HG03378 (cell line): ENCODE data around the gene SCPEP1.
"Not testable (repeated sequence)": the region's sequence is repeated elsewhere in the genome, so short reads cannot be mapped to it uniquely, and the experiment has no call there.

Experiments
- ATAC-seq: cut with Tn5 transposase; IDR thresholded peaks from one replicate; pipeline ENCODE4 v1.9.1; 2021; ENCODE audit warnings: mild to moderate bottlenecking, moderate library complexity; ENCODE audit not compliant: unreplicated experiment

Gene SCPEP1

GRCh38 chr17:56965241-56965640 is 12.7 kb upstream of the SCPEP1 start:
- not testable (repeated sequence) for ATAC-seq

- ATAC-seq, result not testable (repeated sequence)
Measured at GRCh38 chr17:56965681-56966080, 12.2 kb upstream of the SCPEP1 start.

GRCh38 chr17:56966338-56966737 is 11.6 kb upstream of the SCPEP1 start:
- ATAC-seq, result no peak

DNA sequence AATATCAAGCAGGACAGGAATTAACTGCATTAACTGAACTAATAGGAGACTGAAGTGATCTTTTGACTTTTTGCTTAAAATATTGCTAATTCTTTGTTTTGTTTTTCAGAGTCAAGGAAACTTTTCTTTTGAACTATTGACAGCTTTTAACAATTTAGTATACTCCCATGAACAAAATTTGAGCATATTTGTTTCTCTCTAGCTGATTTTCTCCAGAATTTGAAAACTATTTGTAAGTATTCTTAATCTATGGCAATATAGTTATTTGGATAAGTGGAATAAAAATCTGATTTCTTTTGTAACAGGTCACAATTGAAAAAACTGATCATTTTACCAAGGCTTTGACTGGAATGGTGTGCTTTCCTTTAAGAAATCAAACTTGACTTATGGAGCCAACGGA is 7.0 kb upstream of the SCPEP1 start:
- no peak for ATAC-seq

DNA sequence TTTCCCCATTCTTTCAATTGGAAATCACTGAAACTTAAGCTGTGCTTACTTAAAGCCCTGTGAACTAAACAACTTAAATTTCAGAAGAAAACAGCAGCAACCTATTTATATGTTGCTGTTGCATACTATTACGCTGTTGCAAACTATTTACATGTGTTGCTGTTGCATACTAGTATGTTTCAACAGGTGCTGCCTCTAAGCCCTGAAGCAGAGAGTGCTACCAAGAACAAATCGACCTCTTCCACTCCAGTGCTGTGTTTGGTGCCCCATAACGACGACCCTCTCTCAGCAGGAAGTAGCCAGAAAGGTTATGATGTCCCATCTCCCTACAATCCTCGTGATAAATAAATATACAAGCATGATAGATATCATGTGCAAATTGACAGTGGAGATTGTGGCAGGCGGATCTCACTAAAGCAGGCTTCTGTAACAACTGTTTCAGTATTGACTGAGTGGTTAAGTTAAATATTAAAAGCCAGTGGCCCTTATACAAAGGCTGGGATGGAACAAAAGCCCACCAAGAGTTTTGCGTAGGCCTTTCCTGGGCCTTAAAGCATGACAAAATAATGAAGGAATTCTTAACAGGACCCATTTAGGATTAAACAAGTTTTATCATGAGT is 5.7 kb upstream of the SCPEP1 start:
- no peak for ATAC-seq

- no peak for ATAC-seq
Measured at GRCh38 chr17:56973520-56973919, 4.4 kb upstream of the SCPEP1 start.

DNA sequence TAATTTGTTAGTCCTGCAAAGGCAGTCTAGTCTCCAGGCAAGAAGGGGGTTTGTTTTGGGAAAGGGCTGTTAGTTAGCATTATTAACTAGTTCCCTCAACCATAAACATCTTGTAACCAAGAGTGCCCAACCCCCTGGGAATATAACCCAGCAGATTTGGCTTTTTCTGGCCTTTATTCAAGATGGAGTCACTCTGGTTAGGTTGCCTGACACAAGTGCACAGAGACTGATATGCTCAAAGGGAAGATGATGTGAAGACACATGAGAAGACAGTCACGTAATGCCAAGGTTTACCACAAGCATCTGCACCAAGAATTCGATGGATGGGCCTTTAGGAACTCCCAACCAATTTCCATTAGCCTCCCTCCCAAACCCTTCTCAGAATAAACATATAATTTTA is 3.9 kb upstream of the SCPEP1 start:
- ATAC-seq, result no peak

- no peak for ATAC-seq
Measured at GRCh38 chr17:56975656-56976055, 2.3 kb upstream of the SCPEP1 start.

DNA sequence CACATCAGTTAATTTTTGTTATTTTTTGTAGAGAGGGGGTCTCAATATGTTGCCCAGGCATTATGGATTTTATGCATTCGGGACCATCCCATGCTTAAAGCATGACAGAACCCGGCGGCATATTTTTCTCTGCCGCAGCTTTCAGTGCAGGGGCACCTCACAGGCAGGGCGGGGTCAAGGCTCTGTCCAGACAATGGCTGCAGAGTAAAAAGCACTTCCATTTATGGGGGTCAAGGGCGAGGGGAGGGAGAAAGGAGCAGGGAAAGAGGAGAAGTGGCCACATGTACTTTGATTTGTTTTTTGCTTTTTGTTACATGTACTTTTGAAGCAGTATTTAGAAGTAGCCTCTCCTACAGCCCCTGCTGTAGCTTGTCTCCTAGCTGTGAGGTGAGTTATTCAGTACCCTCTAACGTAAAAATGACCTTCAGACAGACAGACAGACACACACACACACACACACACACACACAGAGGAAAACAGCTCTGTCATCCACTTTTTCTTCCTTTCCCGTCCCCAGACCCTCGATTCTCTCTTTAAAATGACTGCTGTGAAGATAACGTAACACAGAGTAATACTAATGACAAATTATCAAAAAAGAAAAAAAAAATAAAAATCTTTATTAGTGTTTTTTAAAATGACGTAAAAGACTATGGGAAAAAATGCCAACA is 856 bp upstream of the SCPEP1 start:
- ATAC-seq, result no peak

- no peak for ATAC-seq
Measured at GRCh38 chr17:56978441-56979090, 635 bp downstream of the SCPEP1 start.

DNA sequence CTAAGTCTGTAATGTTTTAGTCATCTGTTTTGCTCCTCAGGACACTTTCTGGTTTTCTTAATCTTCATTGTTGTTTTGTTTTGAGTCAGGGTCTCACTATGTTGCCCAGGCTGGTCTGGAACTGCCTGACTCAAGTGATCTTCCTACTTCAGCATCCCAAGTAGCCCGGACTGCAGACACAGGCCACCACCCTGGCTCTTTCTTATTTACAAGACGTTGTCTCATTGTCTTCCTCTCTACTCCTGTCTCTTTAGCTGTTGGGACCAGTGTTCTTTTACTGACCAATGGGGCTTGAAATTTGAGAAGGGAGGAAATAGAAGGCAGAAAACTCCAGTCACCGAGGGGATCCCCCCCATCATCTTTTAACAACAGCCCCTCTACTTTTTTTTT is 1.2 kb downstream of the SCPEP1 start:
- no peak for ATAC-seq

DNA sequence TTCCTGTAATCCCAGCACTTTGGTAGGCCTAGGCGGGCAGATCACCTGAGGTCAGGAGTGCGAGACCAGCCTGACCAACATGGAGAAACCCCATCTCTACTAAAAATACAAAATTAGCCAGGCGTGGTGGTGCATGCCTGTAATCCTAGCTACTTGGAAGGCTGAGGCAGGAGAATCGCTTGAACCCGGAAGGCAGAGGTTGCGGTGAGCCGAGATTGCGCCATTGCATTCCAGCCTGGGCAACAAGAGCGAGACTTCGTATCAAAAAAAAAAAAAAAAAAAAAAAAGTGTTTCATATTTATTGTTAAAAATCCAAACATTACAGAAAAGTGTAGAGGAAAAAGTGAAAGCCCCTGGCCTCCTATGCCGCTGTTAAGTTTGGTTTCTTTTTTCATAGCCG is 2.6 kb downstream of the SCPEP1 start:
- not testable (repeated sequence) for ATAC-seq

- no peak for ATAC-seq
Measured at GRCh38 chr17:56982312-56982711, 4.4 kb downstream of the SCPEP1 start.

DNA sequence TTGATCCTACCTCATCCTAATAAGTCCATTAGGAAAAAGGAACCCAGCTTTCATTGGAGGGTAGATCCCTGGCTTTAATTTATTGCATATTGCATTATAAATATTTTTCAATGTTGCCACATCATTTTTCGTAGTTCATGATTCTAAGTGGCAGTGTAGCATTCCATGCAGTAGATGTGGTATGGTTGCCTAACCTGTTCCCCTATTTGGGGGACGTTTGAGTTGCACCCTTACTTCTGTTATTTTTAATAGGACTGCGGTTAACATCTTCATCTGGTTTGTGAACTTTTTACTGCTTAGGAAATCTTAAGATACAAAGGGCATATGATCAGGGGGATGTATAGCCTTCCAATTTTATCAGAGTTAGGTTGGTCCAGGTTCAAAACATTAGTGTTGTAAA is 5.4 kb downstream of the SCPEP1 start:
- ATAC-seq, result no peak

DNA sequence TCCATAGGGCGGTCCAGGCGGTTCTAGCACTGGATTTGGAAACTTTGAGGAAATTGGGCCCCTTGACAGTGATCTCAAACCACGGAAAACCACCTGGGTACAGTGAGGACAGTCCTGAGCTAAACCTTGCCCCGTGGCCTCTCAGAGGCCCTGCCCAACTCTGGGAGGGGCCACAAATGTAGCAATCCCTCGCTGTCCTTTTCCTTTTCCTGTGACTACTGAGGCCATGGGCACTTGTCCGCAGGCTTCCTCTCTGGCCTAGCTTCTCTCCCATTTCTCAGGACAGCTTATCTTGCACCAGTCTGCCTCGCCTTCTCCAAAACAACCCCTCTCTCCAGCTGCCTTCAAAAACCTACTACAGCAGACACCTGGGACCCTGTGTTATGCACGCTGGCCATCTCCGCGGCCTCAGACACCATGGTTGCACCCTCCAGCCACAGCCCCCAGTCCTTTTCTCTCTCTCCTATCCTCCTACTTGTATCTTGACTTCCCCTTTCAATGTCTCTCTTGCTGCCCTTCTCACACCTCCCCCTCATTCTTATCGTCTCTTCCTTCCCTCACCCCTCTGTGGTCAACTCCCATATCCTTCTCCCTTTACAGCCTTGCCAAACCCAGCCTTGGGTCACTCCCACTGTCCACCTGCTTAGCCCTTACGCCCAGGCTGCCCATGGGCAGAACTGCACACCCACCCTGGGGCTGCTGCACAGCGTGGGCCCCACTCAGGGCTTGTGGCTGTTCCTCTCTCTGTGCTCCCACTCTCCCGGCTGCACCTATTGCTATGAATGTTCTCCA is 7.6 kb downstream of the SCPEP1 start:
- ATAC-seq, result no peak

- no peak for ATAC-seq
Measured at GRCh38 chr17:56987283-56987834, 9.4 kb downstream of the SCPEP1 start.

DNA sequence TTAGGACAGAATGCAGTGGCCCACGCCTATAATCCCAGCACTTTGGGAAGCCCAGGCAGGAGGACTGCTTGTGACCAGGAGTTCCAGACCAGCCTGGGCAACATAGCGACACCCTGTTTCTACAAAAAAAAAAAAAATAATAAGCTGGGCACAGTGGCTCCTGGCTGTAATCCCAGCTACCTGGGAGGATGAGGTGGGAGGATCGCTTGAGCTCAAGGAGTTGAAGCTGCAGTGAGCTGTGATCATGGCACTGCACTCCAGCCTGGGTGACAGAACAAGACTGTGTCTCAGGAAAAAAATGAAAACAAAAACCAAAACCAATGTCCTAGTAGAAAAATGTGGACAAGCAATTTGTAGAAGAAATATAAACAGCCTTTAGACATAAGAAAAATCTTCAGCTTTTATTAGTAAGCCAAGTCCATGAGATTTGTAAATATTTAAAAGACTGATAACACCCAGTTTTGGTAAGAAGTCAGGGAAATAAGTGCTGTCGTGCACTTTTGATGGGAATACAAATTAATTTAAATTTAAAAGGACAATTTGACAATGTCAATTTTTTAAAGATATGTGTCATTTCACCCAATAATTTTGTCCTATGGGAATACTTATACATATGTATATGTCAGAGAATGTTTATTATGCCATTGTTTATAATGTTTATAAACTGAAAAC is 11.1 kb downstream of the SCPEP1 start:
- ATAC-seq, result no peak

DNA sequence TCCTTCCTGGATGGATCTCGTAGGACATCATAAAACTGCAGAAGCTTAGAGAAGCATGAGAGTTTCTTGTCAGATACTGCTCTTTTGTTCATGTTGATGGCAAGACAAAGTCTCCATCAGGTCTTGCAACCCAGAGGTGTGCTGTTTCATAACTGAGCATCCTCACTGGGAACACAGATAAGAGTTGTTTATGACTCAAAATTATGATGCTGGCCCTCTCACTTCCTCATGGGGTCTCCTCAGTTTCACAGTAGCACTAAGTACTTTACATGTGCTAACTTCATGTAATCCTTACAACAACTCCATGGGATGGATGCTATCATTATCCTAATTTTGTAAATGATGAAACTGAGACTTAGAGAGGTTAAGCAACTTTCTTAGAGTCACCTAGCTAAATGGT is 14.4 kb downstream of the SCPEP1 start:
- no peak for ATAC-seq

- no peak for ATAC-seq
Measured at GRCh38 chr17:56994009-56994792, 16.3 kb downstream of the SCPEP1 start.

DNA sequence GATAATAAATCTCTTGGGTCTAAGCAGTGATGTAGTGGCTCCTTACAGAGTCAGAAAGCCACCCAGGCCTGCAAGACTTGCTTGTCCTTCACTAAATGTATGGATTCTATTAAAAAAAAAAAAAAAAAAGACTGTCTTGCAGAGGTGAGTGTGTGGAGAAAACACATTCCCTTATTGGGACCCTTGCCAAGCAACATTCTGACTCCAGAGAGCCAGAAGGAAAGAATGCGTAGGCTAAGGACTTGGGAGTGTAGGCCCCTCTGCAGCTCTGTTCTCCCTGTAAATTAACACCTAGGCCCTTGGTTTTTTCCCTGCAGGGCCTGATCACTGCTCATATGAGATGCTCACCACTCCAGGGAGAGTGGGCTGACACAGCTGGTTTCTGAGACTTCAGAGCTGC is 17.8 kb downstream of the SCPEP1 start:
- ATAC-seq, result no peak
